Activated naive CD4-positive, alpha-beta T cell treated with anti-CD3 and anti-CD28 coated beads for 36 hours (primary cell): Measurements from ENCODE around the gene XPO6. TPM values are rescaled to one million over a fixed set of nuclear protein-coding genes. Genes with fewer than 3 reads are reported as not detected.

Experiments
- CTCF ChIA-PET: fragments of 350-600 bp; sonication (Branson Sonifier 250); formaldehyde crosslinking; loops from one replicate; lab custom pipeline; 2021; ENCODE audit warnings: antibody characterized with exemption; lab: Charles Lee
- DNase-seq: peaks from one replicate; pipeline ENCODE4 v3.0.0-alpha.2; 2020
- H3K27ac Mint-ChIP-seq: one replicate; pipeline ENCODE4 v1.8.0; 2021; ENCODE audit warnings: mild to moderate bottlenecking, mixed read lengths
- H3K27me3 Mint-ChIP-seq: one replicate; pipeline ENCODE4 v1.8.0; 2021; ENCODE audit warnings: low read depth, mixed read lengths
- H3K36me3 Mint-ChIP-seq: one replicate; pipeline ENCODE4 v1.8.0; 2021; ENCODE audit warnings: low read depth, mixed read lengths
- H3K4me1 Mint-ChIP-seq: one replicate; pipeline ENCODE4 v1.8.0; 2021; ENCODE audit warnings: low read depth, mixed read lengths
- H3K4me3 Mint-ChIP-seq: one replicate; pipeline ENCODE4 v1.8.0; 2021; ENCODE audit warnings: mild to moderate bottlenecking, moderate library complexity, mixed read lengths
- H3K9me3 Mint-ChIP-seq: one replicate; pipeline ENCODE4 v1.8.0; 2021; ENCODE audit warnings: mixed read lengths
- intact Hi-C: fragments of 100-400 bp; cut with micrococcal nuclease; formaldehyde crosslinking; loops from one replicate; pipeline ENCODE4 v1.15.1; 2023
- total RNA-seq, 2 experiments: library from RNA; stranded (reverse); gene quantifications; one replicate each; pipeline ENCODE4 v1.2.3, GENCODE V29; 2021

Gene XPO6
- total RNA-seq, 2 experiments from 2014 or later, result 215 to 229 TPM

GRCh38 chr16:28061352-28062101 lies 150.2 kb downstream of the XPO6 start:
- no peaks in the 10 kb centered on the region for H3K36me3 Mint-ChIP-seq
- intact Hi-C loops, result no loop called here
- H3K9me3 Mint-ChIP-seq, result no peaks in the 10 kb centered on the region
- no peak overlapping the region for H3K4me3 Mint-ChIP-seq
- peaks cover 50% of the 10 kb centered on the region for H3K27me3 Mint-ChIP-seq
- CTCF ChIA-PET, result interaction anchor here (0.5 to 0.9 kb wide), 2 partner anchors 41 to 425 kb away, joined by 3 to 5 read pairs; no protein-coding TSS in a partner anchor
- no peak for DNase-seq
- peaks cover 4% of the 10 kb centered on the region for H3K4me1 Mint-ChIP-seq
- H3K27ac Mint-ChIP-seq, result no peak overlapping the region

GRCh38 chr16:28059841-28060575 lies 151.8 kb downstream of the XPO6 start:
- H3K36me3 Mint-ChIP-seq, result no peaks in the 10 kb centered on the region
- CTCF ChIA-PET, result interaction anchor here (1.1 kb wide), 1 partner anchor 158 kb away, joined by 4 read pairs; no protein-coding TSS in a partner anchor
- no peak for DNase-seq
- peaks cover 50% of the 10 kb centered on the region for H3K27me3 Mint-ChIP-seq
- H3K27ac Mint-ChIP-seq, result no peak overlapping the region
- H3K4me3 Mint-ChIP-seq, result no peak overlapping the region
- no peaks in the 10 kb centered on the region for H3K9me3 Mint-ChIP-seq
- peaks cover 4% of the 10 kb centered on the region for H3K4me1 Mint-ChIP-seq
- intact Hi-C loops, result no loop called here

- no peak overlapping the region for H3K27ac Mint-ChIP-seq
- no peak for DNase-seq
- peaks cover 4% of the 10 kb centered on the region for H3K4me1 Mint-ChIP-seq
These were observed 152.8 kb downstream of the XPO6 start for GRCh38 chr16:28058839-28059589.

GRCh38 chr16:28057949-28058348 lies 153.8 kb downstream of the XPO6 start:
- no peak overlapping the region for H3K27ac Mint-ChIP-seq
- no peak overlapping the region for H3K4me3 Mint-ChIP-seq
- CTCF ChIA-PET, result no interaction called here
- peaks cover 4% of the 10 kb centered on the region for H3K4me1 Mint-ChIP-seq
- intact Hi-C loops, result no loop called here
- DNase-seq, result no peak
- no peaks in the 10 kb centered on the region for H3K36me3 Mint-ChIP-seq
- no peaks in the 10 kb centered on the region for H3K9me3 Mint-ChIP-seq
- H3K27me3 Mint-ChIP-seq, result peaks cover 49% of the 10 kb centered on the region

More at GRCh38 chr16:28058839-28059589, 152.8 kb downstream of the XPO6 start:
- CTCF ChIA-PET, result no interaction called here
- intact Hi-C loops, result no loop called here
- Mint-ChIP-seq H3K4me3 (no peak overlapping the region), H3K9me3 (no peaks in the 10 kb centered on the region), H3K27me3 (peaks cover 45% of the 10 kb centered on the region), H3K36me3 (no peaks in the 10 kb centered on the region)

- H3K4me1 Mint-ChIP-seq, result no peaks in the 10 kb centered on the region
- H3K4me3 Mint-ChIP-seq, result no peak overlapping the region
- CTCF ChIA-PET, result no interaction called here
- no peak overlapping the region for H3K27ac Mint-ChIP-seq
- H3K36me3 Mint-ChIP-seq, result no peaks in the 10 kb centered on the region
- intact Hi-C loops, result no loop called here
- no peak for DNase-seq
- H3K9me3 Mint-ChIP-seq, result peaks cover 4% of the 10 kb centered on the region
- H3K27me3 Mint-ChIP-seq, result peaks cover 16% of the 10 kb centered on the region
These were observed 158.3 kb downstream of the XPO6 start for GRCh38 chr16:28053461-28053860.

- intact Hi-C loops, result no loop called here
- Mint-ChIP-seq H3K36me3 (no peaks in the 10 kb centered on the region), H3K4me3 (no peak overlapping the region), H3K27me3 (peaks cover 15% of the 10 kb centered on the region), H3K4me1 (no peaks in the 10 kb centered on the region), H3K27ac (no peak overlapping the region), H3K9me3 (peaks cover 5% of the 10 kb centered on the region)
- CTCF ChIA-PET, result no interaction called here
- no peak for DNase-seq
These were observed 159.3 kb downstream of the XPO6 start for GRCh38 chr16:28052274-28053128.

GRCh38 chr16:28051486-28051885 lies 160.3 kb downstream of the XPO6 start:
- no peak for DNase-seq
- CTCF ChIA-PET, result no interaction called here
- Mint-ChIP-seq H3K36me3 (no peaks in the 10 kb centered on the region), H3K4me3 (no peak overlapping the region), H3K27ac (no peak overlapping the region), H3K4me1 (no peaks in the 10 kb centered on the region), H3K27me3 (peaks cover 13% of the 10 kb centered on the region), H3K9me3 (peaks cover 5% of the 10 kb centered on the region)
- intact Hi-C loops, result no loop called here

Other genes starting within 250 kb of the XPO6 start
- gene GSG1L, start 148.3 kb downstream of the XPO6 start, total RNA-seq, result not detected
- gene SBK1, start 80.6 kb upstream of the XPO6 start, total RNA-seq, result 1 to 10 TPM; 2.8 to 3.4 TPM
- 1 to 10 TPM; 2.0 TPM for gene NPIPB6, start 151.5 kb upstream of the XPO6 start, total RNA-seq
- 10 to 100 TPM; 88.3 to 96.9 TPM for gene EIF3CL, start 191.9 kb upstream of the XPO6 start, total RNA-seq